GM19193 (cell line): ENCODE results near the gene TOMM6.

Experiments used
- POLR2A ChIP-seq: IDR thresholded peaks from 4 replicates; pipeline ENCODE4 v1.6.1; 2011; ENCODE audit not compliant: insufficient read depth, insufficient read length; ENCODE audit errors: extremely low read depth

TOMM6 gene

DNA sequence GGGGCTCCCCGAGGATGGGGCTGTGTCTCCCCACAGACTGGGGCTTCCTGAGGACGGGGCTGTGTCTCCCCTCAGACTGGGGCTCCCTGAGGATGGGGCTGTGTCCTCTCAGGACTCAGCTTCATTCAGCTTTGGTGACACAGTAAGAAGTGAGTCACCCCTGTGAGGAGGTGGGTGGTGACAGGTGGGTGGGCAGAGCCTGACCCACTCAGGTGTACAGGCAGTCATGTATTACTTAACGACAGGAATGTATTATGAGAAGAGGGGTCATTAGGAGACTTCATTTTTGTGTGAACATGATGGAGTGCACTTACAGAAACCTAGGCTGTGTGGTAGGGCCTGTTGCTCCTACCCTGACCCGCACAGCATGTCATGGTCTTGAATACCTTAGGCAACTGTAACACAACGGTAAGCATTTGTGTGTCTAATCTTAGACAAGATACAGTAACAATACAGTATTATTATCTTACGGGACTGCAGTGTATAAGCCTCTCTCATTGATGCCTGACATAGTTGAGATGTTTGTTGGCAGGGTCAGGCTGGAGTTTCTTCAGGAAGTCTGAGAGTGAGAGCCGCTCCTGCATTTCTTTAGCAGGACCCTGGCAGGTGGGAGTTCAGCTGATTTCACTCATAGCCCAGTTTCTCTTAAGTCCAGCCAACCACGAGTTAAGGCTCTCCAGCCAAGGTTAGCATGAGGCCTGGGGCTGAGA lies 29.4 kb upstream of the TOMM6 start:
- TF ChIP-seq POLR2A = no peak

DNA sequence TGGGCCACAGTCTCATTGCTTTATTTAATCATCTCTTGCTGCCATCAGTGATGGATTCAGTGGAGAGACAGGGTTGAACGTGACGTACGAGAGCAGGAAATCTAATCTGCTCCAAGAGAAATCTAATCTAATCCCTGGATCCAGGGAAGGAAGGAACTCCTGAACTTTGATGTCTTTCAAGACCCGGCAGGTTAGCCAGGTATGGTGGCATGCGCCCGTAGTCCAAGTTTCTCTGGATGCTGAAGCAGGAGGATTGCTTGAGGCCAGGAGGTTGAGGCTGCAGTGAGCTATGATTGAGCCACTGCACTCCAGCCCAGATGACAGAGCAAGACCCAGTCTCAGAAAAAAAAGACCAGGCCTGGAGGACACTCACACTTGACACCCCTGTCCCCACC lies 28.9 kb upstream of the TOMM6 start:
- TF ChIP-seq POLR2A = no peak

DNA sequence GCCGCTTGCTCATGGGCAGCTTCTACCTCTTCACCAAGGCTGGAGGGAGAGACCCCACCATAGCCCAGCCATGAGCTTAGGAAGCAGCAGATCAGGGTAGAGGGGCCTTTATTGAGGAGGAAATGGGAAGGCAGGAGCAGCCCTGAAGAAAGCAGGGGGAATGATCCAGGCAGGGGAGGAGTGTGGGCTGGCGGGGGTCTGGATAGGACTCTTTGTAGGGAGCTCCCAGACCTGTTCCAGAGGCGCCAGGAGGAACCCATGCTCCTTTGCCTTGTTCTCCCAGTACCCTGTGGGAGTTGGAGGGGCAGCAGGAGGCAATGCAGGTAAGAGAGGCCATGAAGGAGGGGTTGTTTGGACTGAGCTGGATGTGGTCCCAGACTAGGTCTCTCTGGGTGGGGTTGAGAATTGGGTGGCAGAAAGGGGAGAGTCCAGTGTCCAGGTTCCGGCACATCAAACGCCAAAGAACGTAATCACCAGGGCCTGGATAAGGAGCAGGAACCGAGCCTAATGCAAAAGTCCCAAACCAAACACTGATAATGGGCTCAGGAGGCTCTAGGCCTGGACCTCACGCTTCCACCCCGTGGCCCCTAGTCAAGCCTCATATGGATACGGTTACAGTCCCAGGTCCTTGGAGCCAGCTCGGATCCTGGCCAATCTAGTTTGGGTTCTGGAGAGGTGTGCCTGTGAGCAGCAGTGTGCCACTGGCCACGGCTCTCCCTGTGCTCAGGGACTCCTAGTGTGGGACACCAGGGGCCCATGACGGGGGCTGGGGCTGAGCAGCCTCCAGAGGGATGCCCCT lies 28.2 kb upstream of the TOMM6 start:
- TF ChIP-seq POLR2A = no peak

DNA sequence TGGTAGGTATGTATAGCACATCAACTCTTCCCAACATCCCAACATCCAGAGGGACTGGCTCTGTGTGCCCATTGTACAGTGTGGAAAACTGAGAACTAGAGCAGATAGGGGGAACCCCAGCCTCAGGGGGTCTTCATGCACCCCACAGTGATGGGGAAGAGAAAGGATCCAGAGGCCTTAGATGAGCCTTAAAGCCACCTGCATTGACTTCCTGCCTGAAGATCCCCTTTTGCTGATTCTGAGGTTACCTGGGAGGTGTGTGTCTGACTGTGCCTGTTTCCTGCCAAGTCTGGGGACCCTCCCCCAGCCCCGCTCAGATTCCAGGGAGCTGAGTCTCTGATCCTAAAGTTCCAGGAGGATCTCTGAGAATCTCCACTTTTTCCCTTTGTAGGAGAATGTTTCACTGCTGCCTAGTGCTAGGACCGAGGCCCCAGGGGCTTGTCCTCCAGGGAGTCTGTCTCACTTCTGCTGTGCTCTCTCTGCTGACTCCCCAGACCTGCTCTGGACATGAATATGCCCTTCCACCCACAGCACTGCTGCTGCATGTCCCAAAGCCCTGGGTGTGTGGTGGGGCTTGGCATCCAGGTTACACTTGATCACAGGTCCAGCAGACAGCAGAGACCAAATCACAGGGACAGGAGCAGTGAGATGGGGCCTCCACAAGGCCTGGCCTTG lies 27.5 kb upstream of the TOMM6 start:
- no peak for TF ChIP-seq POLR2A

DNA sequence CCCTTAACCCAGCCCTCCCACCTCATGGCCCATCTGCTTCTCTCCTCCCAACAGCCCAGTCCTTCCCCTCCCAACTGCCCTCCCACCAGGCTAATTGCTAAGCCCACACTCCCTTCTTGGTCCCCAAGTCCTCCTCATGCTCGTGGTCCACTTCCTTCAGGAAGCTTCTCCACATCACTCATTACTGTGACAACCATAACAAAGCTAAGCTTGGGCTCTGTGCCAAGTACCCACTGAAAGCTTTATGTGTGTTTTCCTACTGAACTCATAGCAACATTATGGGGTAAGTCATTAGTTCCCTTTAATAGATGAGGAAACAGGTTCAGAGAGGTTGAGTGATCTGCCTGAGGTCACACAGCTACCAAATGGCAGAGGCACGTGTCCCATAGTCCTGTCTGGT lies 24.0 kb upstream of the TOMM6 start:
- TF ChIP-seq POLR2A = no peak

DNA sequence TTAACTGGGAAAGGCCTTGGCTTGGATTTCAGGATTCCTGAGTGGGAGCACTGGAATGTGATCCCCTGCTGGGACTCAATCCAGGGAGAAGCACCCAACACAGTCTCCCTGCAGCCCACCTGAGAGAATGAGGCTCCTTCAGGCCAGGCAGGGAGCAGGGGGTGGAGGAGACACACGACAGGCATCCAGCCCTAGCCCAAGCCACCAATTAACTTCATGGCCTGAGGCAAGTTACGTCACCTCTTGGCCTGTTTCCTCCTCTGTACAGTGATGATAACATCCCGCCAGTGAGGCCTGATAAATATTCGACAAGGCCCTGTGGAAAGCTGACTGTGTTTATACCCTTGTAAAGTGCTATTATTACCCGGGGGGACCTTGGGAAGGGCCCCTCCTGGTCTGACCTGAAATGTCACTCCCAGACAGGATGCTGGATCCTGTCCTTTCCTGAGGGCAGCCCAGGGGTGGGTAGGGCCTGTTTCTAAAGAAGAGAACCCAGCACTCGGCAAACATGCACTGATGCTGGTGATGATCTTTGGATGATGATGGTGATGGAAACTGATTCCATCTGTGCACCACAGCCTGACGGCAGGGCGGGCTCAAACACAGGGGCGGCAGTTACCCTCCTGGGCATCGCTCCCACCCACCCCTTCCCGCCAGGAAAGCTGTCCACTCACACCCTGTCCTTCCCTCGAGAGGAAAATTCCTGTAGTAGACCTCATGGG lies 20.2 kb upstream of the TOMM6 start:
- TF ChIP-seq POLR2A = no peak

DNA sequence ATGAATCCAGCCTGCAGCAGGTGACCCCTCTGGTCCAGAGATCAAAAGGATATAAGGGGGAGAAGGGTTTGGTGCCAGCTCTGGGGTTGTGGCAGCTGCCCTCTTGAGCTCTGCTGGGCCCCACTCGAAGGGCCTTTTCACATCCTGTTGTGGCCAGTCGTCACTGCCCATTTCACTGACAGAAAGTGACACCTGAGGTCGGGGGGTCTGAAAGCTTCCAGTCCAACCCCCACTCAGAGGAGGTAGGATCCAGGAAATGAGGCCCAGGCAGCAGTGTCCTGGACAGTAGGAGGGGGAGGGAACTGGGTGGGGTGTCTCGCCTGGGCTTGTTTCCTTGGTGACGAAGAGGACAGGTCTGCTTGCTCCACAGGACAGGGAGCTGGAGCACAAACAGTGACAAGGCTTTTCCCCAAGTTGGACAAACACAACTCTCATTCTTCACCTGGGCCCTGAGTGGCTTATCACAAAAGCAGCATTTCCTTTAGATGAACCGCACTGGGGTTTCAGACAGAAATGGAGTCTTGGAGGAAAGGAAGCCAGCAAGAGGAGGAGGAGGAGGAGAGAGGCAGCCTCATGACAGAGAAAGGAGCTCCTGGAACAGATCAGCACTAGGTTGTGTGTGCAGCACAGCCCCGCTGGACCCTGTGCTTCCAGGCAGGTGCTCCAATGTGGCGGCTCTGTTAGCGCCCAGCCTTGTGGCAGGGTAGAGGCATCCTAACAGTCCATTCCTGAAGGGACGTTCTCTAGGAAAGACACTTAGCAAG lies 18.8 kb upstream of the TOMM6 start:
- TF ChIP-seq POLR2A = no peak

DNA sequence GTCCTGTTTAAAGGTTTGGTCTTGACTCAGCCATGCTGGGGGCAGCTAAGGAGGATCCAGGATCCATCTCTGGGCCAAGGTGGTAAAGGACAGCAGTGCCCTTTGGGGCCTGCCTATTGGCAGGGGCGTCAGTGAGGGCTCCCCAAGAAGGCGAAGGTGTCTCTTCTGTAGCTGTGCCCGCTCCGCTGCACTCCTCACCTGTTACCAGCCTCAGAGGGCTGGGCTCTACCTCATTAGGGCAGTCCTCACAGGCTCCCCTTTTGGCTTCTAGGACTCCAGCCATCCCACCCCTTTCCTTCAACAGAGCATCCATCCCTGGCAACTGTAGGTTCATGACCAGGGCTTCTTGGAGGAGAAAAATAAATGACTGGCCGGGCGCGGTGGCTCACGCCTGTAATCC lies 18.1 kb upstream of the TOMM6 start:
- no peak for TF ChIP-seq POLR2A

DNA sequence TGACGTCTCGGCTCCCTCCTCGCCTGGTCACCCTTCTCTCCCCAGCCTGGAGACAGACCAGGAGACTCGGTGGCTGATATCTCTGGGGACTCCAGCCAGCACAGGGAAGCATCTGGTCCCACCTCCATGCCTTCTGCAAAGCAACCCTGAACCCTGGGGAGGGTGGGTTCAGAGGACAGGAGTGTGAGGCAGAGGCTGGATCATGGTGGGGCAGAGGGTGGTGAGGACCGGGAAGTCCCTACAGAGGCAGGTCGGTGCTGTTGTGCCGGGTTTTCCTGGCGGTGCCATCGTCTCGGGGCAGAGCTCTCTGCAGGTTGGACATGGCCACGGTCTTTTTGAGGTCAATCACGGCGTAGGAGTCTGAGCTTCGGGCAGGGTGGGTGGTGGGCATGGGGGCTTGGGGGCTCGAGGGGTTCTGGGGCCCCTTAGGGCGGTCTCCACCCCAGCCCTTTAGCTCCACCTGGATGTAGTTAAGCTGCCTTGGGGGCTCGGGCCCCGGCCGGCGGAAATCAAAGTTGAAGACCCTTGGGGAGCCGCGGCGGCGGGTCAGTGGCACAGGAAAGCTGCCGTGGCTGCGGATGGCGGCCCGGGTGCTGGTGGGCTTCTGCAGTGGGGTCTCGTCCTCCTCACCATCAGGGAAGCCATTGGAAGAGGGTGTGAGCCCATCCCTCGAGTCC lies 17.0 kb upstream of the TOMM6 start:
- no peak for TF ChIP-seq POLR2A

DNA sequence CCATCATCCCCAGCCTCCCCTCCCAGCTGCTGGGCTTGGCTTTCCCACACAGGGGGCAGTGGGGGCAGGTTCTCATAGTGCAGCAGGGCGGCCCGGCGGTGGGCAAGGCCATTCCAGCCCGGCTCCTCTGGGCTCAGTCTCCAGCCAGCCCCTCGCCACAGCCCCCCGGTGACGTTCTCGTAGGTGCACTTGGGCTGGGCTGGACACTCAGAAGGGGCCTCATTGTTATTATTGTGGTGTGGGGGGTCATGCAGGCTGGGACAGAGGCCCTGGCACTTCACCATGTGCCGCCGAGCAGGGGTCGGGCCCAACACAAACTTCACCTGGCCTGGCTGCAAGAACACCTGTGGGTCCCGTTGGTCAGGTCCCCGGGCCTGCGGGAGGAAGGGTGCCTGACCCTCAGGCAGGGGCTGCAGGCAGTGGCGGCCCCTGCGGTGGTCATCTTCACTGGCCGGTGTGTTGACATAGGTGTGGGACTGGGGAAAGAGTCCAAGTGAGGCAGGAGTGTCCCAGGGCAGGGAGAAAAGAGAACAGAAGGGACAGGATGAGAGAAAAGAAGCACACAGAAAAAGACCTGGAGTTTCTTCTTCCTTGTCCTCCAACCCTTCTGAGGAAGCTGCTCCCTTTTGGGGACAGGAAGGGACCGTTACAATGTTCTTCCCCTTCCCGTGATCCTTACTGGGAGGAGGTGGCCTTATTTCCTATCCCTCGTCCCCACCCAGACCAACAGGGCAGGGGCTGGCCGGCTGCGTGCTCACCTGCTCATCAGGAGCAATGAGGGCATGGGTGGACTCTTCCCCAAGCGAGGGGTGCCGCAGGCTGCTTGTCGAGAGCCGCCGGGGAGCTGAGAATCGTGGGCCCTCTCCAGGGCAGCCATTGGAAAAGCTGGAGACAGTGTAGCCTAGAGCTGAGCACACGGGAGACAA lies 16.2 kb upstream of the TOMM6 start:
- TF ChIP-seq POLR2A = no peak

DNA sequence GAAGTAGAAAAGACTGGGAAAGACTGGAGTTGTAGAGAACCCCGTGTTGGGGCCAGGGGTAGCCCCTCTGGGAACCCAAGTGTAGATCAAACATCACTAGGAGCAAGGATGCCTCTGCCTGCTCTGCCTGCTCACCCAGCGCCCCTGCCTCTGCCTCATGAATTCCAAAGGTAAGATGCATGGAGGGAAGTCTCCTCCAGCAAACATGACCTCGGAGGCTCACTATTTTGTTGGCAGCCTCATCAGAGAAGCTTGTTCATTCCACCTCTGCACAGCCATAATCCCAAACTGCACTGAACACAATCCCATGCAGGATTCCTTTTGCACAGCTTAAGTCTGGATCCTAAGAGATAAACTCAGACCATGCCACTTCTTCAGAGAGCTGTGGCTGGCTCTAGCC lies 12.7 kb upstream of the TOMM6 start:
- no peak for TF ChIP-seq POLR2A

DNA sequence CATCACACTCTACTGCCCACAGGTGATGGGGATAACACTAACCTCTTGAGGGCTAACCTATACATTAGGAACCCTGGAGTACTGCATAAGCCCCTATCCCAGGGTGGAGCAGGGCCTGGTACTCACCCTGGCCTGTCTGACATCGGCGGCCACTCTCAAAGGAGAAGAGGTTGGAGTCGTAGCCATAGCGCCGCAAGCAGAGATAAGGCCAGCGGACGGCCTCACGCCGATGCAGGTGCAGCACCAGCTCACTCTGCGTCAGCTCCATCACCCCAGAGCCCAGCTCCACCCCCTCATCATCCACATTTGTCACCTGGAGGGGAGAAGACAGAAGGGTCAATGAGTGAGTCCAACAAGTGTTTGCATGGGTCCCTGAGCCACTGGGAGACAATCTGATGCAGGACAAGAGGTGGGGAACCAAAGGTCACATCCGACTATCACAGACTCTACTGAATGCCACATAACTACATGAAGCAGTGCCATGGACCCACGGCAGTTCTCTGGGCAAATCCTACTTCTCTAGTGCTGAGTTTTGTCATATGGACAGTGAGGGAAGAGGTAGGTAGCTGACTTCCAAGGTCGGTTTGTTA lies 12.1 kb upstream of the TOMM6 start:
- no peak for TF ChIP-seq POLR2A
